ENCODE results near the gene CERKL. TPM values are rescaled to one million over a fixed set of nuclear protein-coding genes. Genes with fewer than 3 reads are reported as not detected.

The CERKL gene
- total RNA-seq, 3 donors from 2014 or later = 0.12 TPM; not detected in 2

- Histone ChIP-seq H3K36me3 (ENCODE audit: low read depth) (no peaks in the 10 kb centered on the region), H3K9me3 (no peaks in the 10 kb centered on the region), H3K4me1 (ENCODE audit: low read depth) (no peaks in the 10 kb centered on the region), H3K4me3 (no peak overlapping the region)
- no peak for TF ChIP-seq CTCF (IDR thresholded peaks at IDR 0.05)
- intact Hi-C loops (cut with DNase I, micrococcal nuclease) = no loop called here
- DNase-seq (no peak), ATAC-seq (no peak)
Measured at GRCh38 chr2:181673173-181673572, 16.3 kb upstream of the CERKL start.

GRCh38 chr2:181672255-181673008 is 15.5 kb upstream of the CERKL start:
- no peaks in the 10 kb centered on the region for H3K9me3 ChIP-seq
- no peak overlapping the region for H3K4me3 ChIP-seq
- intact Hi-C loops (cut with DNase I, micrococcal nuclease) = no loop called here
- H3K36me3 ChIP-seq (ENCODE audit: low read depth) = no peaks in the 10 kb centered on the region
- DNase-seq = no peak
- TF ChIP-seq CTCF (IDR thresholded peaks at IDR 0.05) = no peak
- H3K4me1 ChIP-seq (ENCODE audit: low read depth) = no peaks in the 10 kb centered on the region
- no peak for ATAC-seq

GRCh38 chr2:181670632-181671031 is 13.7 kb upstream of the CERKL start:
- ATAC-seq (no peak), DNase-seq (no peak)
- intact Hi-C loops (cut with DNase I, micrococcal nuclease) = no loop called here
- Histone ChIP-seq H3K9me3 (peaks cover 3% of the 10 kb centered on the region), H3K4me3 (no peak overlapping the region), H3K36me3 (ENCODE audit: low read depth) (no peaks in the 10 kb centered on the region), H3K4me1 (ENCODE audit: low read depth) (no peaks in the 10 kb centered on the region)
- TF ChIP-seq CTCF (IDR thresholded peaks at IDR 0.05) = no peak

GRCh38 chr2:181667234-181667633 is 10.3 kb upstream of the CERKL start:
- DNase-seq = no peak
- no peak overlapping the region for H3K4me3 ChIP-seq
- ATAC-seq = no peak
- peaks cover 8% of the 10 kb centered on the region for H3K9me3 ChIP-seq
- TF ChIP-seq CTCF (IDR thresholded peaks at IDR 0.05) = no peak
- no peaks in the 10 kb centered on the region for H3K4me1 ChIP-seq (ENCODE audit: low read depth)
- intact Hi-C loops (cut with DNase I, micrococcal nuclease) = no loop called here
- H3K36me3 ChIP-seq (ENCODE audit: low read depth) = no peaks in the 10 kb centered on the region

GRCh38 chr2:181662287-181662686 is 5.4 kb upstream of the CERKL start:
- Histone ChIP-seq H3K4me1 (ENCODE audit: low read depth) (no peaks in the 10 kb centered on the region), H3K4me3 (no peak overlapping the region), H3K9me3 (peaks cover 8% of the 10 kb centered on the region), H3K36me3 (ENCODE audit: low read depth) (no peaks in the 10 kb centered on the region)
- DNase-seq (no peak), ATAC-seq (no peak)
- intact Hi-C loops (cut with DNase I, micrococcal nuclease) = no loop called here
- no peak for TF ChIP-seq CTCF (IDR thresholded peaks at IDR 0.05)

Measured in mucosa of descending colon (tissue), 3 donors.